Measurements from ENCODE around the gene MINAR1. TPM values are rescaled to one million over a fixed set of nuclear protein-coding genes. Genes with fewer than 3 reads are reported as not detected.

The MINAR1 gene
- total and polyA plus RNA-seq, 7 donors: 0.14 to 0.36 (median 0.16) TPM; not detected in 2

- no peaks in the 10 kb centered on the region for H3K9me3 ChIP-seq
- H3K27ac ChIP-seq: no peak overlapping the region
- DNase-seq: no peak
- peaks cover 0 to 8% (median 6%) of the 10 kb centered on the region in 4 donors for H3K4me1 ChIP-seq
- intact Hi-C loops (cut with DNase I): no loop called here
- H3K36me3 ChIP-seq: no peaks in the 10 kb centered on the region
- H3K27me3 ChIP-seq: no peaks in the 10 kb centered on the region
- WGBS, 2 donors: 79 to 84% methylated on average over 4 of the region's 4 CpGs
- TF ChIP-seq POLR2A (IDR thresholded peaks at IDR 0.05) (no peak), POLR2AphosphoS5 (IDR thresholded peaks at IDR 0.05) (no peak), EP300 (IDR thresholded peaks at IDR 0.05) (no peak), CTCF (IDR thresholded peaks at IDR 0.05) (no peak)
- no peak overlapping the region for H3K4me3 ChIP-seq
Observed at GRCh38 chr15:79399606-79400005, 32.5 kb upstream of the MINAR1 start.

- DNase-seq: no peak
- Histone ChIP-seq H3K4me1 (no peaks in the 10 kb centered on the region), H3K27me3 (no peaks in the 10 kb centered on the region), H3K27ac (no peak overlapping the region), H3K4me3 (no peak overlapping the region), H3K36me3 (no peaks in the 10 kb centered on the region), H3K9me3 (no peaks in the 10 kb centered on the region)
- 93 to 94% methylated on average over 3 of the region's 3 CpGs for WGBS, 2 donors
- TF ChIP-seq CTCF (IDR thresholded peaks at IDR 0.05) (no peak), POLR2A (IDR thresholded peaks at IDR 0.05) (no peak), EP300 (IDR thresholded peaks at IDR 0.05) (no peak)
- intact Hi-C loops (cut with DNase I): no loop called here
Observed at GRCh38 chr15:79400650-79401049, 31.5 kb upstream of the MINAR1 start.

- no peak overlapping the region for H3K27ac ChIP-seq
- no peaks in the 10 kb centered on the region for H3K36me3 ChIP-seq
- no peak for DNase-seq
- TF ChIP-seq POLR2A (IDR thresholded peaks at IDR 0.05) (no peak), POLR2AphosphoS5 (IDR thresholded peaks at IDR 0.05) (no peak), CTCF (IDR thresholded peaks at IDR 0.05) (no peak), EP300 (IDR thresholded peaks at IDR 0.05) (no peak)
- H3K4me1 ChIP-seq: no peaks in the 10 kb centered on the region
- H3K9me3 ChIP-seq: no peaks in the 10 kb centered on the region
- intact Hi-C loops (cut with DNase I): no loop called here
- H3K4me3 ChIP-seq: no peak overlapping the region
- no peaks in the 10 kb centered on the region for H3K27me3 ChIP-seq
- 60 to 63% methylated on average over 3 of the region's 3 CpGs for WGBS, 2 donors
Observed at GRCh38 chr15:79401301-79401700, 30.8 kb upstream of the MINAR1 start.

- H3K4me3 ChIP-seq: no peak overlapping the region
- H3K27me3 ChIP-seq: no peaks in the 10 kb centered on the region
- no peaks in the 10 kb centered on the region for H3K36me3 ChIP-seq
- TF ChIP-seq POLR2AphosphoS5 (IDR thresholded peaks at IDR 0.05) (no peak), EP300 (IDR thresholded peaks at IDR 0.05) (no peak), POLR2A (IDR thresholded peaks at IDR 0.05) (no peak), CTCF (IDR thresholded peaks at IDR 0.05) (no peak)
- 89 to 93% methylated on average over 2 of the region's 2 CpGs for WGBS, 2 donors
- no peak for DNase-seq
- H3K4me1 ChIP-seq: no peaks in the 10 kb centered on the region
- no peaks in the 10 kb centered on the region for H3K9me3 ChIP-seq
- H3K27ac ChIP-seq: no peak overlapping the region
- intact Hi-C loops (cut with DNase I): no loop called here
Observed at GRCh38 chr15:79402136-79402535, 30.0 kb upstream of the MINAR1 start.

- TF ChIP-seq POLR2AphosphoS5 (IDR thresholded peaks at IDR 0.05): no peak
- no peak for TF ChIP-seq EP300 (IDR thresholded peaks at IDR 0.05)
- TF ChIP-seq POLR2A (IDR thresholded peaks at IDR 0.05): no peak
- no peak for TF ChIP-seq CTCF (IDR thresholded peaks at IDR 0.05)
- 63 to 93% methylated on average over 4 of the region's 4 CpGs for WGBS, 2 donors
- H3K9me3 ChIP-seq: no peaks in the 10 kb centered on the region
- intact Hi-C loops (cut with DNase I): no loop called here
- no peak overlapping the region for H3K4me3 ChIP-seq
- H3K27ac ChIP-seq: no peak overlapping the region
- no peaks in the 10 kb centered on the region for H3K36me3 ChIP-seq
- no peaks in the 10 kb centered on the region for H3K27me3 ChIP-seq
- no peak for DNase-seq
- no peaks in the 10 kb centered on the region for H3K4me1 ChIP-seq
Observed at GRCh38 chr15:79403501-79403900, 28.6 kb upstream of the MINAR1 start.

Measured in sigmoid colon (tissue), 7 donors.